Caco-2 (cell line): ENCODE data around the gene GINM1. TPM values are rescaled to one million over a fixed set of nuclear protein-coding genes. Genes with fewer than 3 reads are reported as not detected.

ENCODE experiments used
- Bru-seq: library from RNA; stranded (reverse); fragments of 400-500 nt; gene quantifications from one replicate; lab custom pipeline; 2021; lab: Mats Ljungman, UMichigan
- BruChase-seq, 2 experiments: library from RNA; stranded (reverse); fragments of 400-500 nt; gene quantifications; one replicate each; lab custom pipeline; 2021; lab: Mats Ljungman, UMichigan
- BruUV-seq: library from RNA; stranded (reverse); fragments of 400-500 nt; replicated peaks from 2 replicates; lab custom pipeline; 2021; lab: Mats Ljungman, UMichigan
- CTCF ChIA-PET: fragments of 300-600 bp; sonication (Branson Sonifier 250); formaldehyde crosslinking; loops from one replicate; lab custom pipeline; 2022; ENCODE audit warnings: antibody characterized with exemption; lab: Charles Lee
- POLR2A ChIA-PET: fragments of 300-600 bp; sonication (Branson Sonifier 250); formaldehyde crosslinking; loops from one replicate; lab custom pipeline; 2022; ENCODE audit warnings: antibody characterized with exemption; lab: Charles Lee
- DNase-seq, 2 experiments: peaks; one replicate each; pipeline versions ENCODE4 v3.0.0 to v3.0.0-alpha.2; 2020 to 2022
- H3K27me3 ChIP-seq: replicated peaks from 2 replicates; pipeline ENCODE4 v1.6.0; 2011; ENCODE audit warnings: low read length; ENCODE audit not compliant: control insufficient read depth, insufficient read depth
- H3K36me3 ChIP-seq: 2 replicates; pipeline ENCODE4 v1.5.1; 2011; ENCODE audit warnings: low read length; ENCODE audit not compliant: control insufficient read depth, insufficient read depth
- H3K4me1 ChIP-seq: fragments of 250-450 bp; sonication (Bioruptor Pico); 2 replicates; pipeline ENCODE4 v1.5.1; 2020; ENCODE audit warnings: mild to moderate bottlenecking
- H3K4me3 ChIP-seq: 2 replicates; pipeline ENCODE4 v1.5.1; 2011; ENCODE audit warnings: low read depth, mild to moderate bottlenecking, control low read depth, low read length
- H3K9me3 ChIP-seq: fragments of 250-450 bp; sonication (Bioruptor Pico); 2 replicates; pipeline ENCODE4 v1.5.1; 2020; ENCODE audit warnings: mild to moderate bottlenecking, moderate library complexity
- H3K27ac Mint-ChIP-seq: one replicate; pipeline ENCODE4 v1.8.0; 2022; ENCODE audit warnings: mixed read lengths; ENCODE audit not compliant: unreplicated experiment
- H3K27me3 Mint-ChIP-seq: one replicate; pipeline ENCODE4 v1.8.0; 2022; ENCODE audit warnings: mixed read lengths; ENCODE audit not compliant: insufficient read depth, unreplicated experiment
- H3K36me3 Mint-ChIP-seq: one replicate; pipeline ENCODE4 v1.8.0; 2022; ENCODE audit warnings: mild to moderate bottlenecking, mixed read lengths; ENCODE audit not compliant: insufficient read depth, unreplicated experiment
- H3K4me1 Mint-ChIP-seq: one replicate; pipeline ENCODE4 v1.8.0; 2022; ENCODE audit warnings: low read depth, mixed read lengths; ENCODE audit not compliant: unreplicated experiment
- H3K4me3 Mint-ChIP-seq: one replicate; pipeline ENCODE4 v1.8.0; 2022; ENCODE audit warnings: mild to moderate bottlenecking, moderate library complexity, mixed read lengths; ENCODE audit not compliant: unreplicated experiment
- H3K9me3 Mint-ChIP-seq: one replicate; pipeline ENCODE4 v1.8.0; 2022; ENCODE audit warnings: mixed read lengths; ENCODE audit not compliant: unreplicated experiment
- intact Hi-C: fragments of 100-400 bp; cut with micrococcal nuclease; formaldehyde crosslinking; loops from one replicate; pipeline ENCODE4 v1.10.0; 2022; ENCODE audit not compliant: unreplicated experiment
- long read RNA-seq: library from polyadenylated mRNA; stranded (forward); transcript quantifications from one replicate; pipeline ENCODE4 v2.0.0, GENCODE V29; 2022
- total RNA-seq: library from RNA; stranded (reverse); gene quantifications from 2 replicates; pipeline ENCODE4 v1.2.3, GENCODE V29; 2022
- TF ChIP-seq, protein P1 (sequence below), 2 experiments: fragments of 200-600 bp in 1 of 2; IDR thresholded peaks; 1 replicate in 1 of 2; 2 replicates in 1 of 2; pipeline versions ENCODE4 v1.5.1 to v1.8.0; 2011 to 2022; ENCODE audit warnings: antibody characterized with exemption in 1 of 2, control low read depth in 1 of 2, inconsistent platforms in 1 of 2, low read depth in 1 of 2, low read length in 1 of 2, mild to moderate bottlenecking in 1 of 2, moderate library complexity in 1 of 2; ENCODE audit not compliant: insufficient read depth in 1 of 2, severe bottlenecking in 1 of 2, unreplicated experiment in 1 of 2

The GINM1 gene
- total RNA-seq (29.6 and 34.9 TPM in 2 replicates), Bru-seq, nascent RNA (percentile 81 among the genes with signal in this experiment), BruChase-seq, experiment 1, labeled RNA remaining after a 2-hour chase (percentile 81 among the genes with signal in this experiment), BruChase-seq, experiment 2, labeled RNA remaining after a 6-hour chase (percentile 82 among the genes with signal in this experiment)
- long read RNA-seq, transcript GINM1-201 (8 exons, 2,024 nt), result major isoform, 76 of 80 reads
- long read RNA-seq, partial matches to known transcripts, result 0 of 80 reads
- long read RNA-seq, other reads (novel, unspliced or antisense), result 4 of 80 reads

DNA sequence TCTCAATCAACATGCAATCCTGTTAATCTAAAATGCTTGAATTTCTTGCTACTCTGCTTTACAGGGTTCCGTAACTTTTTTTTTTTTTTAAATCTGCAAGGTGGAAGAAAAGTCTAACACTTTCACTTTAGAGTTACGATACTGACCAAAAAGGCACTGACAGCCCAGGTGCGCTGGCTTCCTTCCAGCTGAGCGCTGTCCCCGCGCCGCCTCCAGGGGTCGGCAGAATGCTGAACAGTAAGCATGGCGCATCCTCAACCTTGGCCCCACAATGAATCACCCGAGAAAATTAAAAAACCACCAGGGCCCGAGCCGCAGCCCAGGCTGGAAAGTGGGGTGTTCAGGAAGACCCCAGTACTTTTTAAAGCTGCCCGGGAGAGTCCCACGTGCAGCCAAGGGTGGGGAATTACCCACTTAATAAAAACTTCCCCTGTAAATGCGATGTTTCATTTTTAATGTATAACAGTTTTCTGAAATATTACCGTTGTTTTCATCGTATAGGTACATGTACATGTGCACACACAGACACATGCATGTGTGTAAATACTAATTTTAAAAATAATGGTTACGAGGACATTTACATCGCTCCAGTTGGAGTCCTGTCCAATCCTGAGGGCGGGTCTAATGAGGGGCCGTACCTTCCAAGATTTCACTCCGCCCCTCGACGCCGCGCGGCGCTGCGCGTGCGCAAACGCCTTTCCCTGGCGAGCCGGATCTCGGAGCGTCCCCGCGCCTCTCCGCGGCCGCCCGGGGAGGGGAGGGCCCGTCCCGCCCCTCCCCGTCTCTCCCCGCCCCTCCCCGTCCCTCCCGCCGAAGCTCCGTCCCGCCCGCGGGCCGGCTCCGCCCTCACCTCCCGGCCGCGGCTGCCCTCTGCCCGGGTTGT is at the start of gene GINM1:
TSS of gene GINM1 (plus strand) at position 849 of the 883 bp plus-strand sequence. CDS start 40 bp downstream, outside the sequence.
- TF ChIP-seq, protein P1, sequence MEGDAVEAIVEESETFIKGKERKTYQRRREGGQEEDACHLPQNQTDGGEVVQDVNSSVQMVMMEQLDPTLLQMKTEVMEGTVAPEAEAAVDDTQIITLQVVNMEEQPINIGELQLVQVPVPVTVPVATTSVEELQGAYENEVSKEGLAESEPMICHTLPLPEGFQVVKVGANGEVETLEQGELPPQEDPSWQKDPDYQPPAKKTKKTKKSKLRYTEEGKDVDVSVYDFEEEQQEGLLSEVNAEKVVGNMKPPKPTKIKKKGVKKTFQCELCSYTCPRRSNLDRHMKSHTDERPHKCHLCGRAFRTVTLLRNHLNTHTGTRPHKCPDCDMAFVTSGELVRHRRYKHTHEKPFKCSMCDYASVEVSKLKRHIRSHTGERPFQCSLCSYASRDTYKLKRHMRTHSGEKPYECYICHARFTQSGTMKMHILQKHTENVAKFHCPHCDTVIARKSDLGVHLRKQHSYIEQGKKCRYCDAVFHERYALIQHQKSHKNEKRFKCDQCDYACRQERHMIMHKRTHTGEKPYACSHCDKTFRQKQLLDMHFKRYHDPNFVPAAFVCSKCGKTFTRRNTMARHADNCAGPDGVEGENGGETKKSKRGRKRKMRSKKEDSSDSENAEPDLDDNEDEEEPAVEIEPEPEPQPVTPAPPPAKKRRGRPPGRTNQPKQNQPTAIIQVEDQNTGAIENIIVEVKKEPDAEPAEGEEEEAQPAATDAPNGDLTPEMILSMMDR (IDR thresholded peaks at IDR 0.05; ENCODE audit: insufficient read depth in 1 of 2, low read depth in 1 of 2, low read length in 1 of 2, severe bottlenecking in 1 of 2, unreplicated experiment in 1 of 2), result peak; percentile 71 to 91
- intact Hi-C loops, result loop anchor here (1.0 to 10.0 kb wide), 4 partner anchors 19 to 299 kb away; partner anchors contain the start of genes KATNA1, LRP11 and PPIL4
- POLR2A ChIA-PET, result interaction anchor here (0.5 to 1.2 kb wide), 6 partner anchors 20 to 1809 kb away, joined by 3 to 6 read pairs (median 4); partner anchors contain the start of genes KATNA1 and PPIL4

DNA sequence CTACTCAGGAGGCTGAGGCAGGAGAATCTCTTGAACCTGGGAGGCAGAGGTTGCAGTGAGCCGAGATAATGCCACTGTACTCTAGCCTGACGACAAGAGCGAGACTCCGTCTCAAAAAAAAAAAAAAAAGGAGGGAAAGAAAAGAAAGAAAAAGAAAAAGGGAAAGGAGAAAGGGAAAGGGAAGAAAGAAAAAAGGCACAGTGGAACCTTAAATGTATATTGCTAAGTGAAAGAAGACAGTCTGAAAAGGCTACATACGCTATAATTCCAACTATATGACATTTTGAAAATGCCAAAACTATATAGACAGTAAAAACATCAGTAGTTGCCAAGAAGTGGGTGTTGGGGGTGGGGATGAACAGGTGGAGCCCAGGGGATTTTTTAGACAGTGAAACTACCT is 36.5 kb upstream of the GINM1 start:
- Histone ChIP-seq H3K4me3 (no peak overlapping the region), H3K9me3 (no peaks in the 10 kb centered on the region), H3K36me3 (no peaks in the 10 kb centered on the region; the same call in 1 of the 2 replicates), H3K4me1 (no peaks in the 10 kb centered on the region), H3K27me3 (no peaks in the 10 kb centered on the region)
- Mint-ChIP-seq H3K4me3 (no peak overlapping the region), H3K9me3 (no peaks in the 10 kb centered on the region), H3K27ac (no peak overlapping the region), H3K27me3 (no peaks in the 10 kb centered on the region), H3K4me1 (no peaks in the 10 kb centered on the region), H3K36me3 (peaks cover 47% of the 10 kb centered on the region)
- no peak for DNase-seq
- ChIA-PET POLR2A (no interaction called here), CTCF (no interaction called here)
- intact Hi-C loops, result no loop called here
- no TSS peak for BruUV-seq
- TF ChIP-seq, protein P1 (IDR thresholded peaks at IDR 0.05; ENCODE audit: insufficient read depth in 1 of 2, low read depth in 1 of 2, low read length in 1 of 2, severe bottlenecking in 1 of 2, unreplicated experiment in 1 of 2), result no peak

More for the DNA sequence above, at the start of gene GINM1:
- peak within 1 kb of the TSS; percentile 77 for H3K27ac Mint-ChIP-seq
- peak within 1 kb of the TSS; percentile 79 for H3K4me3 Mint-ChIP-seq
- peak within 1 kb of the TSS; percentile 99 for H3K4me3 ChIP-seq
- DNase-seq, result peak; percentile 94 to 97
- no peaks in the 10 kb centered on the region for H3K4me1 ChIP-seq
- CTCF ChIA-PET, result interaction anchor here (0.6 to 1.8 kb wide), 11 partner anchors 9 to 1301 kb away, joined by 3 to 13 read pairs (median 4); partner anchors contain the start of gene LATS1
- no TSS peak for BruUV-seq
- no peaks in the 10 kb centered on the region for H3K27me3 ChIP-seq
- H3K4me1 Mint-ChIP-seq, result no peaks in the 10 kb centered on the region
- H3K36me3 ChIP-seq, result no peaks in the 10 kb centered on the region
- no peaks in the 10 kb centered on the region for H3K36me3 Mint-ChIP-seq
- no peaks in the 10 kb centered on the region for H3K9me3 ChIP-seq
- no peaks in the 10 kb centered on the region for H3K9me3 Mint-ChIP-seq
- H3K27me3 Mint-ChIP-seq, result no peaks in the 10 kb centered on the region

DNA sequence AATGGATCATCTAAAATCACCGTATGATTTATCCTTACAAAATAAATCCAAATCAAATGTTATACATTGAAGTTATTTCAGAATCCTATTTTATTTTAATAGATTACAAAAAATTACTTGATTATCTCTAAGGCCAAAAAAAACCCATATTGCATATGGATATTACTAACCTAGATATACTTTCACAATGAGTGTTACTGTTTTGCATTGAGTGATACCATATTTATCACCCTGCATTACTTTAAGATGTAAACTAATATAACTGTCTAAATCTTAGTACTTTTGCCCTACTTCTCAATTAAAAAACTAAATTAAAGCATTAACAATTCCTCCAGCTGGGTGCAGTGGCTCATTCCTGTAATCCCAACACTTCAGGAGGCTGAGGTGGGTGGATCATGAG is 31.4 kb upstream of the GINM1 start:
- H3K27me3 Mint-ChIP-seq, result no peaks in the 10 kb centered on the region
- Histone ChIP-seq H3K4me3 (no peak overlapping the region), H3K36me3 (no peaks in the 10 kb centered on the region), H3K4me1 (no peaks in the 10 kb centered on the region), H3K9me3 (no peaks in the 10 kb centered on the region), H3K27me3 (no peaks in the 10 kb centered on the region)
- TF ChIP-seq, protein P1 (IDR thresholded peaks at IDR 0.05; ENCODE audit: insufficient read depth in 1 of 2, low read depth in 1 of 2, low read length in 1 of 2, severe bottlenecking in 1 of 2, unreplicated experiment in 1 of 2), result no peak
- ChIA-PET CTCF (no interaction called here), POLR2A (no interaction called here)
- no peaks in the 10 kb centered on the region for H3K4me1 Mint-ChIP-seq
- no peaks in the 10 kb centered on the region for H3K9me3 Mint-ChIP-seq
- H3K36me3 Mint-ChIP-seq, result peaks cover 52% of the 10 kb centered on the region
- no TSS peak for BruUV-seq
- H3K4me3 Mint-ChIP-seq, result no peak overlapping the region
- H3K27ac Mint-ChIP-seq, result no peak overlapping the region
- DNase-seq, result no peak
- intact Hi-C loops, result no loop called here
